Stomach (tissue), 4 donors: ENCODE data around the gene SMAD6.

Source experiments
- CTCF ChIP-seq, 7 experiments: fragments of 450-650 bp in 4 of 7; fragments of 200-600 bp in 3 of 7; sonication (generic) in 3 of 7; IDR thresholded peaks; one replicate each; pipeline ENCODE4 v1.5.1; 2016 to 2019; ENCODE audit warnings: antibody characterized with exemption in 7 of 7, control low read depth in 2 of 7, mild to moderate bottlenecking in 1 of 7
- POLR2A ChIP-seq, 4 donors: fragments of 450-650 bp; IDR thresholded peaks; one replicate each; pipeline ENCODE4 v1.6.1; 2016; ENCODE audit warnings: antibody characterized with exemption in 4 of 4, control low read depth in 2 of 4, mild to moderate bottlenecking in 1 of 4, moderate library complexity in 1 of 4
- POLR2AphosphoS5 ChIP-seq, 3 donors: sonication (generic); formaldehyde crosslinking; IDR thresholded peaks; one replicate each; pipeline ENCODE4 v1.6.1; 2016; ENCODE audit warnings: antibody characterized with exemption in 3 of 3

DNA sequence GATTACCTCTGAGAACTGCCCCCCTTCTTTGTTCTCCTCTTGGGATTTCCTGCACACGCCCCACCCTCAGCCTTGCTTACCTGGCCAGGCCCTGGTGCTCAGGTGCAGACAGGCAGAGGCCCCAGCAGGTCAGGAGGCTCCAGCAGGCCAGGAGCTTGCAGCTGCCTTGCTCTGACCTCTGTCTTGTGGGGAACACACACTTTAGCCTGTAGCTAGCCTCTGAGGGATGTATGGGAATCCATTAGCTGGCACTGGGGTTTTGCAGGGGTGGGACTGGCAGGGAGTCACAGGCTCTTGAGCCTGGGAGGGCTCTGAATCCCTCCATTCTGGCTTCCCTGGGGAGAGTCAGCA is 2.7 kb downstream of the SMAD6 start:
- TF ChIP-seq CTCF (IDR thresholded peaks at IDR 0.05) (no peak), POLR2AphosphoS5 (IDR thresholded peaks at IDR 0.05) (peak in 1 of 3 donors; percentile 11), POLR2A (IDR thresholded peaks at IDR 0.05) (no peak)
